HepG2 (cell line): Measurements from ENCODE around the gene RERE. TPM values are rescaled to one million over a fixed set of nuclear protein-coding genes. Genes with fewer than 3 reads are reported as not detected.

Experiments
- CBX5 ChIP-seq: sonication (generic); formaldehyde crosslinking; IDR thresholded peaks from 2 replicates; pipeline ENCODE4 v1.4.0; 2020; ENCODE audit warnings: missing genetic modification reagents, borderline replicate concordance
- CENPX ChIP-seq: sonication (generic); formaldehyde crosslinking; IDR thresholded peaks from 2 replicates; pipeline ENCODE4 v1.9.0; 2021; ENCODE audit warnings: mild to moderate bottlenecking, missing genetic modification reagents, moderate library complexity
- FOXP1 ChIP-seq, 2 experiments: fragments of 450-650 bp in 1 of 2; IDR thresholded peaks; 2 replicates each; pipeline ENCODE4 v1.6.1; 2017 to 2018; ENCODE audit warnings: antibody characterized with exemption in 1 of 2
- GABPA ChIP-seq, 2 experiments: IDR thresholded peaks; 2 replicates each; pipeline ENCODE4 v1.6.1; 2011 to 2016; ENCODE audit warnings: low read depth in 2 of 2, low read length in 1 of 2, missing biosample characterization in 1 of 2, missing genetic modification characterization in 1 of 2
- RBFOX2 ChIP-seq: fragments of 200-400 bp; formaldehyde crosslinking; IDR thresholded peaks from 2 replicates; pipeline ENCODE4 v1.6.1; 2017; ENCODE audit warnings: low read depth, mild to moderate bottlenecking, low read length
- SALL2 ChIP-seq: sonication (generic); formaldehyde crosslinking; IDR thresholded peaks from 2 replicates; pipeline ENCODE4 v1.8.1; 2023; ENCODE audit warnings: mild to moderate bottlenecking, missing genetic modification reagents, inconsistent platforms
- ZNF780A ChIP-seq: sonication (generic); formaldehyde crosslinking; IDR thresholded peaks from 2 replicates; pipeline ENCODE4 v1.8.0; 2022; ENCODE audit warnings: mild to moderate bottlenecking, missing genetic modification reagents, moderate library complexity
- ZSCAN12 ChIP-seq: sonication (generic); formaldehyde crosslinking; IDR thresholded peaks from 2 replicates; pipeline ENCODE4 v1.9.0; 2021; ENCODE audit warnings: mild to moderate bottlenecking, missing genetic modification reagents
- polyA plus RNA-seq, 8 experiments: library from polyadenylated mRNA; depleted of rRNA in 3 of 8; stranded (reverse) in 7 of 8; unstranded in 1 of 8; fragments of >200 nt; fragmentation: Illumina TruSeq in 4 of 8; extraction: Trizol in 4 of 8; gene quantifications; 2 replicates each; pipeline versions ENCODE4 v1.2.1 to v1.2.3, GENCODE V29; 2011 to 2016; ENCODE audit warnings: low read depth in 4 of 8, missing spikeins in 1 of 8, mixed read lengths in 1 of 8; ENCODE audit not compliant: insufficient read depth in 1 of 8
- total RNA-seq, 5 experiments: library from RNA; depleted of rRNA; stranded (reverse); fragments of >200 nt; fragmentation: Illumina TruSeq; extraction: Trizol; gene quantifications; 2 replicates each; pipeline ENCODE4 v1.2.3, GENCODE V29; 2016; ENCODE audit warnings: low read depth in 1 of 5
- TF ChIP-seq, protein P1 (sequence below): sonication (generic); formaldehyde crosslinking; IDR thresholded peaks from 2 replicates; pipeline ENCODE4 v1.4.0; 2020; ENCODE audit warnings: mild to moderate bottlenecking, missing genetic modification reagents
- TF ChIP-seq, protein P2 (sequence below): sonication (generic); formaldehyde crosslinking; IDR thresholded peaks from 2 replicates; pipeline ENCODE4 v1.9.0; 2021; ENCODE audit warnings: missing genetic modification reagents, borderline replicate concordance
- TF ChIP-seq, protein P3 (sequence below): sonication (generic); formaldehyde crosslinking; IDR thresholded peaks from 2 replicates; pipeline ENCODE4 v1.5.0; 2020; ENCODE audit warnings: missing genetic modification reagents
- TF ChIP-seq, protein P4 (sequence below): sonication (generic); formaldehyde crosslinking; IDR thresholded peaks from 2 replicates; pipeline ENCODE4 v1.5.1; 2020; ENCODE audit warnings: missing genetic modification reagents, mild to moderate bottlenecking, borderline replicate concordance

The RERE gene
- total and polyA plus RNA-seq, 2 of the 13 experiments (the other 11 are each of a cell fraction or from before 2014, with no cell fraction given) = 18.3 to 21.9 TPM

DNA sequence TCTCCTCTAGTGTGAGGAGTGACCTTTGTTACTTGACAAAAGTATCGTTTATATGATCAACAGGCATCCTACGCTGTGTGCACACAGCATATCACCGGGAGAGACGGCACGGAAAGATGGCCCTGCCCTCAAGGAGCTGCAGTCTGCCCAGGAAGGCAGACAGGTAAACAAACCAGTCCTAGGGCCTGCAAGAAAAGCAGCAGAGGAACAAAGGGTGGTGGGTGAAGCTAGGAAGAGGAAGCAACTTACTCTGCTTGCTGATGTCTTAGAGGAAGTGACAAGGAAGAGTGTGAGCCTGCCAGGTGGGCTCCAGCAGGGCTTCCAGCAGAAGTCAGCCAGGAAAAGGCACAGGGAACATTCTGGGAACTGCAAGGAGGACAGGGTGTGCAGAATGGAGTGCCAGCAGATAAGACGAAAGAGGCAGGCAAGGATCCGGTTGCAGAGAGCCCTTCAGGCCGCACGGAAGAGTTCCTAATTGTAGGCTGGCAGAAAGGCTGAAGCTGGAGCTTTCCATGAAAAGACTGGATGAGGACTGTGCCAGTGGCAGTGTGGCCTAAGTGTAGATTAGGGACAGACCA lies 392.8 kb downstream of the RERE start (continued):
- TF ChIP-seq, protein P1, sequence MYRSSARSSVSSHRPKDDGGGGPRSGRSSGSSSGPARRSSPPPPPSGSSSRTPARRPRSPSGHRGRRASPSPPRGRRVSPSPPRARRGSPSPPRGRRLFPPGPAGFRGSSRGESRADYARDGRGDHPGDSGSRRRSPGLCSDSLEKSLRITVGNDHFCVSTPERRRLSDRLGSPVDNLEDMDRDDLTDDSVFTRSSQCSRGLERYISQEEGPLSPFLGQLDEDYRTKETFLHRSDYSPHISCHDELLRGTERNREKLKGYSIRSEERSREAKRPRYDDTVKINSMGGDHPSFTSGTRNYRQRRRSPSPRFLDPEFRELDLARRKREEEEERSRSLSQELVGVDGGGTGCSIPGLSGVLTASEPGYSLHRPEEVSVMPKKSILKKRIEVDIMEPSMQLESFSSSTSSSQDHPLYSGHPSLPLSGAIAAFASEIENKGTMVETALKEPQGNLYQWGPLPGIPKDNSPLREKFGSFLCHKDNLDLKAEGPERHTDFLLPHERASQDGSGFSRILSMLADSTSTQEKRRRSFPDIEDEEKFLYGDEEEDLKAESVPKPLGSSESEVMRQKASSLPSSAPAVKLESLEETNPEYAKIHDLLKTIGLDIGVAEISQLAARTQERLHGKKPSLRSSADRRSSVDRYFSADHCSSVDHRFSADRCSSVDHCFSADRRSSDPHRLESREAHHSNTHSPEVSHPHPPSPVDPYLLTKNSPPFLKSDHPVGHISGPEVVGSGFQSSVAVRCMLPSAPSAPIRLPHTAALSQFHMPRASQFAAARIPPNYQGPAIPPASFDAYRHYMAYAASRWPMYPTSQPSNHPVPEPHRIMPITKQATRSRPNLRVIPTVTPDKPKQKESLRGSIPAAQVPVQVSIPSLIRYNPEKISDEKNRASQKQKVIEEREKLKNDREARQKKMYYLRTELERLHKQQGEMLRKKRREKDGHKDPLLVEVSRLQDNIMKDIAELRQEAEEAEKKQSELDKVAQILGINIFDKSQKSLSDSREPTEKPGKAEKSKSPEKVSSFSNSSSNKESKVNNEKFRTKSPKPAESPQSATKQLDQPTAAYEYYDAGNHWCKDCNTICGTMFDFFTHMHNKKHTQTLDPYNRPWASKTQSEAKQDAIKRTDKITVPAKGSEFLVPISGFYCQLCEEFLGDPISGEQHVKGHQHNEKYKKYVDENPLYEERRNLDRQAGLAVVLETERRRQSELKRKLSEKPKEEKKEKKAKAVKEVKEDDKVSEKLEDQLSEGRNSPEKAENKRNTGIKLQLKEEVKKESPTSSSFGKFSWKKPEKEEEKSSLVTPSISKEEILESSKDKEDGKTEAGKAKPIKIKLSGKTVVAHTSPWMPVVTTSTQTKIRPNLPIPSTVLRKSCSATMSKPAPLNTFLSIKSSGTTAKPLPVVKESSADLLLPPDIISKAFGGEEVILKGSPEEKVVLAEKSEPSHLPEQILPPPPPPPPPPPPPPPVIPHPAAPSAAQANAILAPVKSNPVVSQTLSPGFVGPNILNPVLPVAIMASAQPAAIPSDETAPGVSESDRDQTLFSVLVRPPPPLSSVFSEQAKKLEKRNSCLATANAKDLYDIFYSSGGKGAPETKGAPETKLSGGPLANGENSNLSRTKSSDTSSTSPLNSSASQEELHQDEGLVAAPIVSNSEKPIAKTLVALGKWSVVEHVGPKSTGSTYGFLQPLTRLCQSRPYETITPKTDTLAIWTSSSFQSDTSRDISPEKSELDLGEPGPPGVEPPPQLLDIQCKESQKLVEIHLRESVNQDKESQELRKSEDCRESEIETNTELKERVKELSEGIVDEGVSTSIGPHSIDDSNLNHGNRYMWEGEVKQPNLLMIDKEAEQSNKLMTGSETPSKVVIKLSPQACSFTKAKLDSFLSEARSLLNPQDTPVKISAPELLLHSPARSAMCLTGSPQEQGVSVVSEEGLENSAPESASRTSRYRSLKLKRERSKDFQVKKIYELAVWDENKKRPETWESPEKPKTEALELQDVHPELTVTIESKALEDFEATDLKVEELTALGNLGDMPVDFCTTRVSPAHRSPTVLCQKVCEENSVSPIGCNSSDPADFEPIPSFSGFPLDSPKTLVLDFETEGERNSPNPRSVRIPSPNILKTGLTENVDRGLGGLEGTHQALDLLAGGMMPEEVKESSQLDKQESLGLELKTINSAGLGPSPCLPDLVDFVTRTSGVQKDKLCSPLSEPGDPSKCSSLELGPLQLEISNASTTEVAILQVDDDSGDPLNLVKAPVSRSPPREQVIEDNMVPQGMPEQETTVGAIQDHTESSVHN = no peak
- TF ChIP-seq, protein P2, sequence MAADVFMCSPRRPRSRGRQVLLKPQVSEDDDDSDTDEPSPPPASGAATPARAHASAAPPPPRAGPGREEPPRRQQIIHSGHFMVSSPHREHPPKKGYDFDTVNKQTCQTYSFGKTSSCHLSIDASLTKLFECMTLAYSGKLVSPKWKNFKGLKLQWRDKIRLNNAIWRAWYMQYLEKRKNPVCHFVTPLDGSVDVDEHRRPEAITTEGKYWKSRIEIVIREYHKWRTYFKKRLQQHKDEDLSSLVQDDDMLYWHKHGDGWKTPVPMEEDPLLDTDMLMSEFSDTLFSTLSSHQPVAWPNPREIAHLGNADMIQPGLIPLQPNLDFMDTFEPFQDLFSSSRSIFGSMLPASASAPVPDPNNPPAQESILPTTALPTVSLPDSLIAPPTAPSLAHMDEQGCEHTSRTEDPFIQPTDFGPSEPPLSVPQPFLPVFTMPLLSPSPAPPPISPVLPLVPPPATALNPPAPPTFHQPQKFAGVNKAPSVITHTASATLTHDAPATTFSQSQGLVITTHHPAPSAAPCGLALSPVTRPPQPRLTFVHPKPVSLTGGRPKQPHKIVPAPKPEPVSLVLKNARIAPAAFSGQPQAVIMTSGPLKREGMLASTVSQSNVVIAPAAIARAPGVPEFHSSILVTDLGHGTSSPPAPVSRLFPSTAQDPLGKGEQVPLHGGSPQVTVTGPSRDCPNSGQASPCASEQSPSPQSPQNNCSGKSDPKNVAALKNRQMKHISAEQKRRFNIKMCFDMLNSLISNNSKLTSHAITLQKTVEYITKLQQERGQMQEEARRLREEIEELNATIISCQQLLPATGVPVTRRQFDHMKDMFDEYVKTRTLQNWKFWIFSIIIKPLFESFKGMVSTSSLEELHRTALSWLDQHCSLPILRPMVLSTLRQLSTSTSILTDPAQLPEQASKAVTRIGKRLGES = no peak
- TF ChIP-seq, protein P3, sequence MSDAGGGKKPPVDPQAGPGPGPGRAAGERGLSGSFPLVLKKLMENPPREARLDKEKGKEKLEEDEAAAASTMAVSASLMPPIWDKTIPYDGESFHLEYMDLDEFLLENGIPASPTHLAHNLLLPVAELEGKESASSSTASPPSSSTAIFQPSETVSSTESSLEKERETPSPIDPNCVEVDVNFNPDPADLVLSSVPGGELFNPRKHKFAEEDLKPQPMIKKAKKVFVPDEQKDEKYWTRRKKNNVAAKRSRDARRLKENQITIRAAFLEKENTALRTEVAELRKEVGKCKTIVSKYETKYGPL (CRISPR knock-in tag) = no peak
- TF ChIP-seq FOXP1 (IDR thresholded peaks at IDR 0.05) = no peak
- TF ChIP-seq FOXP1 (CRISPR knock-in tag; IDR thresholded peaks at IDR 0.05) = 0 out of 2 replicates have a peak, but pooled peaks have one; percentile 27
- TF ChIP-seq RBFOX2 = no peak
- TF ChIP-seq CBX5 = 0 out of 2 replicates have a peak, but pooled peaks have one; percentile 32
- no peak for TF ChIP-seq ZSCAN12 (CRISPR knock-in tag)
- no peak for TF ChIP-seq ZNF780A (CRISPR knock-in tag)
- TF ChIP-seq, protein P4, sequence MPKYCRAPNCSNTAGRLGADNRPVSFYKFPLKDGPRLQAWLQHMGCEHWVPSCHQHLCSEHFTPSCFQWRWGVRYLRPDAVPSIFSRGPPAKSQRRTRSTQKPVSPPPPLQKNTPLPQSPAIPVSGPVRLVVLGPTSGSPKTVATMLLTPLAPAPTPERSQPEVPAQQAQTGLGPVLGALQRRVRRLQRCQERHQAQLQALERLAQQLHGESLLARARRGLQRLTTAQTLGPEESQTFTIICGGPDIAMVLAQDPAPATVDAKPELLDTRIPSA (CRISPR knock-in tag) = no peak
- no peak for TF ChIP-seq GABPA (IDR thresholded peaks at IDR 0.05; ENCODE audit: low read depth, low read length)
- 0 out of 2 replicates have a peak, but pooled peaks have one; percentile 1 for TF ChIP-seq GABPA (CRISPR knock-in tag; IDR thresholded peaks at IDR 0.05; ENCODE audit: low read depth)
- TF ChIP-seq SALL2 (CRISPR knock-in tag) = no peak
- TF ChIP-seq CENPX (CRISPR knock-in tag) = no peak
